A673 (cell line): ENCODE results near the gene HBS1L.

Experiments used
- EZH2 ChIP-seq: fragments of 200-600 bp; sonication (generic); IDR thresholded peaks from 2 replicates; pipeline ENCODE4 v1.6.1; 2017; ENCODE audit warnings: borderline replicate concordance, low read depth, mild to moderate bottlenecking, mixed read lengths, antibody characterized with exemption, low read length; ENCODE audit not compliant: poor library complexity, severe bottlenecking
- TF ChIP-seq, protein P1 (sequence below): fragments of 300-800, 200-600 bp; sonication (generic); conservative IDR thresholded peaks from 2 replicates; pipeline ENCODE4 v1.5.1; 2017; ENCODE audit warnings: low read depth, mild to moderate bottlenecking, antibody characterized with exemption, low read length, moderate library complexity, mixed read lengths

DNA sequence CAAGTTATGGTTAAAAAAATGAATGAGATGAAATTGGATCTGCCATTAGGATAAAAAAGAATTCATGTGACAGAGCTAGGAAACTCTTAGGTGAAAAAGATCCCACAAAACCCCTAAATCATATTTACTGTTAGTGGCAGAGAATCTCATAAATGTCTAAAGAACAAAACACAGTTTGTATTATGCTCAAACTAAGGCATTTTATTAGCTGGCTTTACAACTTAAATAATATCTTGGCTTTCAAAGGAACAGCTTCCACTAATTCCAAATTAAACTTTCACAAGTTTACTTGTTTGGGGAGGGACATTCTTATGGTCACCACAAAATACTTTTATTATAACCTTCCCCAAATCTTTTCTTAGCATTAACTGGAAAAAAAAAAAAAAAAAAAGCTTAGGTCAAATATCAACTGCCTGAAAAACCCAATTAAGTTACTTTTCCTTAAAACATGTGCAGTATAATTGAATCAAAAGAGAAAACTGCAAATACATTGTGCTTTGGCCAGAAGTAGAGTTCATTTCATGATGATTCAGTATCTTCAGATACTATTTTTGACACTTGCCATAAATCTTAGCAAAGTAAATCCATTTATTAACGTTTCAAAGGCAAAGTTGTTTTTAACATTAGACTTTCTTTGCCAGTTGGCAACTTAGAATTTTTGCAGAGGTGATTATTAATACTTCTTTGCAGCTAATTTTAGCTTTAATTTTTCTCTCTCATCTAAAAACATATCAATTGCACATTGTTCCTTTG lies 90.0 kb downstream of the HBS1L start:
- TF ChIP-seq, protein P1, sequence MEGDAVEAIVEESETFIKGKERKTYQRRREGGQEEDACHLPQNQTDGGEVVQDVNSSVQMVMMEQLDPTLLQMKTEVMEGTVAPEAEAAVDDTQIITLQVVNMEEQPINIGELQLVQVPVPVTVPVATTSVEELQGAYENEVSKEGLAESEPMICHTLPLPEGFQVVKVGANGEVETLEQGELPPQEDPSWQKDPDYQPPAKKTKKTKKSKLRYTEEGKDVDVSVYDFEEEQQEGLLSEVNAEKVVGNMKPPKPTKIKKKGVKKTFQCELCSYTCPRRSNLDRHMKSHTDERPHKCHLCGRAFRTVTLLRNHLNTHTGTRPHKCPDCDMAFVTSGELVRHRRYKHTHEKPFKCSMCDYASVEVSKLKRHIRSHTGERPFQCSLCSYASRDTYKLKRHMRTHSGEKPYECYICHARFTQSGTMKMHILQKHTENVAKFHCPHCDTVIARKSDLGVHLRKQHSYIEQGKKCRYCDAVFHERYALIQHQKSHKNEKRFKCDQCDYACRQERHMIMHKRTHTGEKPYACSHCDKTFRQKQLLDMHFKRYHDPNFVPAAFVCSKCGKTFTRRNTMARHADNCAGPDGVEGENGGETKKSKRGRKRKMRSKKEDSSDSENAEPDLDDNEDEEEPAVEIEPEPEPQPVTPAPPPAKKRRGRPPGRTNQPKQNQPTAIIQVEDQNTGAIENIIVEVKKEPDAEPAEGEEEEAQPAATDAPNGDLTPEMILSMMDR = no peak
- no peak for TF ChIP-seq EZH2
